Measurements from ENCODE around the gene AMDHD2. TPM values are rescaled to one million over a fixed set of nuclear protein-coding genes. Genes with fewer than 3 reads are reported as not detected.

AMDHD2 gene
- total RNA-seq, 1 experiment from 2014 or later = 100 TPM

GRCh38 chr16:2511996-2512734, 8.0 kb upstream of the AMDHD2 start:
- no peak for DNase-seq (ENCODE audit: low read depth)
- in situ Hi-C loops (cut with HindIII; ENCODE audit: low pct_unique_long_range_greater_than_20kb, low sequenced_read_pairs) = loop anchor here (25.0 kb wide), 1 partner anchor 475 kb away; the partner anchor contains the start of genes NHERF2, NTHL1 and TSC2

GRCh38 chr16:2512735-2513404, 7.3 kb upstream of the AMDHD2 start:
- in situ Hi-C loops (cut with HindIII; ENCODE audit: low pct_unique_long_range_greater_than_20kb, low sequenced_read_pairs) = loop anchor here (25.0 kb wide), 1 partner anchor 476 kb away; the partner anchor contains the start of genes NHERF2, NTHL1 and TSC2

GRCh38 chr16:2513405-2514332, 6.5 kb upstream of the AMDHD2 start, which contains the start of gene ATP6V0C:
Gene ATP6V0C (plus strand): TSS chr16:2513952. CDS start chr16:2514104, 152 bp downstream.
- DNase-seq (ENCODE audit: low read depth) = peak; percentile 97
- in situ Hi-C loops (cut with HindIII; ENCODE audit: low pct_unique_long_range_greater_than_20kb, low sequenced_read_pairs) = loop anchor here (25.0 kb wide), 1 partner anchor 476 kb away; the partner anchor contains the start of genes NHERF2, NTHL1 and TSC2

More at GRCh38 chr16:2512735-2513404, 7.3 kb upstream of the AMDHD2 start:
- no peak for DNase-seq (ENCODE audit: low read depth)

- no peak for DNase-seq (ENCODE audit: low read depth)
- in situ Hi-C loops (cut with HindIII; ENCODE audit: low pct_unique_long_range_greater_than_20kb, low sequenced_read_pairs) = loop anchor here (25.0 kb wide), 1 partner anchor 477 kb away; the partner anchor contains the start of genes NHERF2, NTHL1 and TSC2
These were observed 5.6 kb upstream of the AMDHD2 start for GRCh38 chr16:2514333-2515179.

- no peak for DNase-seq (ENCODE audit: low read depth)
- in situ Hi-C loops (cut with HindIII; ENCODE audit: low pct_unique_long_range_greater_than_20kb, low sequenced_read_pairs) = loop anchor here (25.0 kb wide), 1 partner anchor 478 kb away; the partner anchor contains the start of genes NHERF2, NTHL1 and TSC2
These were observed 4.9 kb upstream of the AMDHD2 start for GRCh38 chr16:2515180-2515851.

GRCh38 chr16:2516391-2517240, 3.6 kb upstream of the AMDHD2 start:
- in situ Hi-C loops (cut with HindIII; ENCODE audit: low pct_unique_long_range_greater_than_20kb, low sequenced_read_pairs) = loop anchor here (25.0 kb wide), 1 partner anchor 479 kb away; the partner anchor contains the start of genes NHERF2, NTHL1 and TSC2
- DNase-seq (ENCODE audit: low read depth) = no peak

GRCh38 chr16:2517954-2518605, 2.1 kb upstream of the AMDHD2 start:
- in situ Hi-C loops (cut with HindIII; ENCODE audit: low pct_unique_long_range_greater_than_20kb, low sequenced_read_pairs) = loop anchor here (25.0 kb wide), 1 partner anchor 481 kb away; the partner anchor contains the start of genes NHERF2, NTHL1 and TSC2
- no peak for DNase-seq (ENCODE audit: low read depth)

GRCh38 chr16:2518823-2519710, 1.1 kb upstream of the AMDHD2 start:
- in situ Hi-C loops (cut with HindIII; ENCODE audit: low pct_unique_long_range_greater_than_20kb, low sequenced_read_pairs) = loop anchor here (25.0 kb wide), 1 partner anchor 482 kb away; the partner anchor contains the start of genes NHERF2, NTHL1 and TSC2
- no peak for DNase-seq (ENCODE audit: low read depth)

- no peak for DNase-seq (ENCODE audit: low read depth)
- in situ Hi-C loops (cut with HindIII; ENCODE audit: low pct_unique_long_range_greater_than_20kb, low sequenced_read_pairs) = loop anchor here (25.0 kb wide), 1 partner anchor 482 kb away; the partner anchor contains the start of genes NHERF2, NTHL1 and TSC2
These were observed 475 bp upstream of the AMDHD2 start for GRCh38 chr16:2519711-2520080.

- in situ Hi-C loops (cut with HindIII; ENCODE audit: low pct_unique_long_range_greater_than_20kb, low sequenced_read_pairs) = loop anchor here (25.0 kb wide), 1 partner anchor 484 kb away; the partner anchor contains the start of genes NHERF2, NTHL1 and TSC2
- DNase-seq (ENCODE audit: low read depth) = no peak
These were observed 787 bp downstream of the AMDHD2 start for GRCh38 chr16:2520784-2521531.

- DNase-seq (ENCODE audit: low read depth) = no peak
- in situ Hi-C loops (cut with HindIII; ENCODE audit: low pct_unique_long_range_greater_than_20kb, low sequenced_read_pairs) = loop anchor here (25.0 kb wide), 1 partner anchor 487 kb away; the partner anchor contains the start of genes NHERF2, NTHL1 and TSC2
These were observed 3.6 kb downstream of the AMDHD2 start for GRCh38 chr16:2523801-2524231.

- in situ Hi-C loops (cut with HindIII; ENCODE audit: low pct_unique_long_range_greater_than_20kb, low sequenced_read_pairs) = loop anchor here (25.0 kb wide), 1 partner anchor 487 kb away; the partner anchor contains the start of genes NHERF2, NTHL1 and TSC2
- no peak for DNase-seq (ENCODE audit: low read depth)
These were observed 4.3 kb downstream of the AMDHD2 start for GRCh38 chr16:2524339-2524938.

- in situ Hi-C loops (cut with HindIII; ENCODE audit: low pct_unique_long_range_greater_than_20kb, low sequenced_read_pairs) = no loop called here
- DNase-seq (ENCODE audit: low read depth) = no peak
These were observed 6.0 kb downstream of the AMDHD2 start for GRCh38 chr16:2526135-2526534.

Data from Caki2 (cell line).